Kidney (tissue), 14 donors: Measurements from ENCODE around the gene SMC4. TPM values are rescaled to one million over a fixed set of nuclear protein-coding genes. Genes with fewer than 3 reads are reported as not detected.

Experiments used
- DNase-seq, 5 donors: peaks; one replicate each; pipeline ENCODE4 v3.0.0-alpha.2; 2013 to 2020
- FAIRE-seq: peaks from 2 replicates; lab custom pipeline; 2012; peaks lifted over from hg19 to GRCh38; lab: Jason Lieb, UNC
- H3K27ac ChIP-seq, 2 donors: one replicate each; pipeline ENCODE4 v1.7.0; 2013; ENCODE audit warnings: low read depth in 2 of 2, low read length in 2 of 2, inconsistent platforms in 1 of 2
- H3K27me3 ChIP-seq: one replicate; pipeline ENCODE4 v1.7.1; 2013; ENCODE audit warnings: low read length, inconsistent platforms; ENCODE audit not compliant: control insufficient read depth, insufficient read depth
- H3K36me3 ChIP-seq, 3 donors: one replicate each; pipeline versions ENCODE4 v1.7.0 to v1.7.1; 2013; ENCODE audit warnings: low read length in 3 of 3, control low read depth in 1 of 3, inconsistent platforms in 1 of 3; ENCODE audit not compliant: insufficient read depth in 3 of 3, control insufficient read depth in 2 of 3
- H3K4me1 ChIP-seq, 3 donors: one replicate each; pipeline versions ENCODE4 v1.7.0 to v1.7.1; 2013; ENCODE audit warnings: low read length in 3 of 3, inconsistent platforms in 1 of 3, low read depth in 1 of 3; ENCODE audit not compliant: control insufficient read depth in 2 of 3, insufficient read depth in 2 of 3
- H3K4me3 ChIP-seq, 3 donors: one replicate each; pipeline versions ENCODE4 v1.7.0 to v1.8.1; 2013; ENCODE audit warnings: low read length in 3 of 3, control low read depth in 1 of 3, inconsistent platforms in 1 of 3
- H3K9ac ChIP-seq, 3 donors: one replicate each; pipeline versions ENCODE4 v1.7.0 to v1.7.1; 2013; ENCODE audit warnings: low read length in 3 of 3, control low read depth in 1 of 3, inconsistent platforms in 1 of 3
- H3K9me3 ChIP-seq, 3 donors: one replicate each; pipeline versions ENCODE4 v1.7.0 to v1.7.1; 2013; ENCODE audit warnings: low read length in 3 of 3, control low read depth in 1 of 3, inconsistent platforms in 1 of 3; ENCODE audit not compliant: control insufficient read depth in 2 of 3, insufficient read depth in 1 of 3
- intact Hi-C: fragments of 100-400 bp; cut with DNase I; formaldehyde crosslinking; loops from one replicate; pipeline ENCODE4 v1.11.1; 2022
- polyA plus RNA-seq: library from polyadenylated mRNA; stranded (reverse); fragments of 350-450 nt; fragmentation: Illumina TruSeq; extraction: RNeasy Lipid Tissue Mini Kit (QIAGEN cat#74804); gene quantifications from one replicate; pipeline ENCODE4 v1.2.3, GENCODE V29; 2014; ENCODE audit warnings: low read depth, low replicate concordance; ENCODE audit not compliant: insufficient read depth
- total RNA-seq: library from RNA; stranded (reverse); fragmentation: NEBNext Ultra II Directional; extraction: Animal tissue kit (Norgen Biotek cat#: 25700); gene quantifications from one replicate; pipeline ENCODE4 v1.2.1, GENCODE V29; 2021
- TF ChIP-seq, protein P1 (sequence below): IDR thresholded peaks from 3 replicates; pipeline ENCODE4 v1.5.1; 2012; ENCODE audit warnings: mild to moderate bottlenecking, moderate library complexity, borderline replicate concordance; ENCODE audit not compliant: insufficient read depth; ENCODE audit errors: extremely low read depth
- donor health status: control.
- donor health status: control.
- donor health status: control.
- donor health status: control.
- donor health status: control.
- donor health status: DM: yes; HTN: yes; CAD: no.
- donor health status: Normal renal cell carcinoma (clear cell type).

SMC4 gene
- total and polyA plus RNA-seq, 2 donors from 2014 or later, result 7.4 to 24.5 TPM

DNA sequence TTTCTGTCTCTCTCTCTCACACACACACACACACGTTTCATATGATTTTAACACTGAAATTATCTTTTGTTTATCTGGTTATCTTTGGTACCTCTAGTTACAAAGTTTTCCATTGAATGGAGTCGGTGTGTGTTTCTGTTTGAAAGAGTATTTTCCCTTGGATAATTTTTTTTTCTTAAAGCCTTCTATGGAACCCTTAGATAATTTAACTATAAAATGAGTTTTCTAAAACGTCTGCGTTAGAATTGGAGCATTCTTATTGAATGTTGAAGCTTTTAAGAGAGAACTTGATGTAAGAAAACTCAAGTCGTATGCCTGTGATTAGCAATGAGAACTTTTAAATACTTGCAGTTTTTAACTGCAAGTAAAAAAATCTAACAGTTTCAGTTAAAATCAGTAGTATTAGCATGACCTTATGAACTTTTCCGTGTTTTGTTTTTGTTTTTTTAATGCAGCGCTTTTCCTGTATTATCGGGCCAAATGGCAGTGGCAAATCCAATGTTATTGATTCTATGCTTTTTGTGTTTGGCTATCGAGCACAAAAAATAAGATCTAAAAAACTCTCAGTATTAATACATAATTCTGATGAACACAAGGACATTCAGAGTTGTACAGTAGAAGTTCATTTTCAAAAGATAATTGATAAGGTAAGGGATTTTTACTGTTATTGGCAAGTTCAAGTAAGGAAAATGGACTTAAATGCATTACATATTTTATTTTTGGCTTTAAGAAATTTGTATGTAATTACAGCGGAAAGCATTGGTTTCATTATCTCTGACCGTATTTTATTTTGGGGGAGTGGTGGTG lies 3.0 kb downstream of the SMC4 start:
- peak overlapping the region in 1 of 3 donors; percentile 75 for H3K4me3 ChIP-seq
- intact Hi-C loops, result no loop called here
- no peak overlapping the region for H3K27ac ChIP-seq
- H3K9me3 ChIP-seq, result no peaks in the 10 kb centered on the region
- FAIRE-seq, result no peak
- TF ChIP-seq, protein P1, sequence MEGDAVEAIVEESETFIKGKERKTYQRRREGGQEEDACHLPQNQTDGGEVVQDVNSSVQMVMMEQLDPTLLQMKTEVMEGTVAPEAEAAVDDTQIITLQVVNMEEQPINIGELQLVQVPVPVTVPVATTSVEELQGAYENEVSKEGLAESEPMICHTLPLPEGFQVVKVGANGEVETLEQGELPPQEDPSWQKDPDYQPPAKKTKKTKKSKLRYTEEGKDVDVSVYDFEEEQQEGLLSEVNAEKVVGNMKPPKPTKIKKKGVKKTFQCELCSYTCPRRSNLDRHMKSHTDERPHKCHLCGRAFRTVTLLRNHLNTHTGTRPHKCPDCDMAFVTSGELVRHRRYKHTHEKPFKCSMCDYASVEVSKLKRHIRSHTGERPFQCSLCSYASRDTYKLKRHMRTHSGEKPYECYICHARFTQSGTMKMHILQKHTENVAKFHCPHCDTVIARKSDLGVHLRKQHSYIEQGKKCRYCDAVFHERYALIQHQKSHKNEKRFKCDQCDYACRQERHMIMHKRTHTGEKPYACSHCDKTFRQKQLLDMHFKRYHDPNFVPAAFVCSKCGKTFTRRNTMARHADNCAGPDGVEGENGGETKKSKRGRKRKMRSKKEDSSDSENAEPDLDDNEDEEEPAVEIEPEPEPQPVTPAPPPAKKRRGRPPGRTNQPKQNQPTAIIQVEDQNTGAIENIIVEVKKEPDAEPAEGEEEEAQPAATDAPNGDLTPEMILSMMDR, result no peak
- H3K9ac ChIP-seq, result peak overlapping the region in 1 of 3 donors; percentile 66
- peaks cover 0 to 4% (median 0%) of the 10 kb centered on the region in 3 donors for H3K36me3 ChIP-seq
- no peaks in the 10 kb centered on the region for H3K27me3 ChIP-seq
- peaks cover 0 to 6% (median 0%) of the 10 kb centered on the region in 3 donors for H3K4me1 ChIP-seq
- DNase-seq, result peak in 2 of 5 donors; percentile 20 to 50

DNA sequence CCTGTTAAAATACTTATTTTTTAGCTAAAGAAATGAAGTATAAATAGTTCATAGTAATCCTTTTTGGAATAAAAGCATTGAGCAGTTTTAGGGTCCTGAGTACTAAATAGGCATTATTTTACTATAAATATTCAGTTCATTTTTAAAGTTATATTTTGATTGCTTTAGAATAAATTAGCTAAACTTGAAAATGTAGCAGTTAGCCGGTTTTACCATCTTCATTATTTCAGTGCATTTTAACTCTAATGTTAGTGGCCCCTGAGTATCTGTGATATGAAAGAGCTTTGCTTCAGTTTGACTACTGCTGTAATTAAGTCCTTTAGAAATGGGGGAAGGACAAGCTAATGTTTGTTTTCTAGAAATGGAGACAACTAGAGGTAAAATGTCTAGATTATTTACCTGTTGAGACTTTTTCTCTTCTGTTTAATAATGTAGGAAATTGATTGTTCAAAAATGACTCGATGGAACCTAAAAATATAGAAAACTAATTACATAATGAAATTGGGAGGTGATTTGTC lies 3.6 kb downstream of the SMC4 start:
- H3K9me3 ChIP-seq, result no peaks in the 10 kb centered on the region
- FAIRE-seq, result no peak
- H3K27ac ChIP-seq, result no peak overlapping the region
- H3K27me3 ChIP-seq, result no peaks in the 10 kb centered on the region
- peaks cover 0 to 4% (median under 1%) of the 10 kb centered on the region in 3 donors for H3K36me3 ChIP-seq
- H3K9ac ChIP-seq, result peak overlapping the region in 1 of 3 donors; percentile 3
- TF ChIP-seq, protein P1, result no peak
- H3K4me1 ChIP-seq, result peaks cover 0 to 5% (median 0%) of the 10 kb centered on the region in 3 donors
- intact Hi-C loops, result no loop called here
- peak in 2 of 5 donors; percentile 16 to 31 for DNase-seq
- H3K4me3 ChIP-seq, result no peak overlapping the region

DNA sequence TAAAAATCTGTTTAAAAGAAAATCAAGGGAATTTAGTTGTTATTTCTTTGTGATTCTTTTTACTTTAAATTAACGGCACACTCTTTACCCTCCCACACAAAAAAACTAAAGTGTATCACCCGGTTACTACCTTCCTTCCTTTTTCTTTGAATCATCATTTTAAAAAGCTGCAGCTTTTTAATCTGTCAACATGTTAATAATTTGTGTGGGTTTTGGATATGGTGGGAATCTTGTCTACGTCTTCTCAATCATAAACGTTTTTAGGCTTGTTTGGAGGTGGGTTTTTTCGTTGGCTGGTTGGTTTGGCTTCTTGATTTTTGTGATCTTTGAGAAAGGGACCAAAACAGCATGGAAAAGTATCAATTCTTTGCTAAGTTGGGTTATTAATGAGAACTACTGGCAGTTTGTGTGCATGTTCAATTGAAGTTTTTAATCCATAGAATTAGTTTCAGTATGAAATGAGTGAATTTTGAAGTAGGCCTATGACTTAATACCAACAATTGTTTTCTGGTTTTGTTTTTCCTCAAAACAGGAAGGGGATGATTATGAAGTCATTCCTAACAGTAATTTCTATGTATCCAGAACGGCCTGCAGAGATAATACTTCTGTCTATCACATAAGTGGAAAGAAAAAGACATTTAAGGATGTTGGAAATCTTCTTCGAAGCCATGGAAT lies 4.5 kb downstream of the SMC4 start:
- no peaks in the 10 kb centered on the region for H3K27me3 ChIP-seq
- intact Hi-C loops, result no loop called here
- H3K27ac ChIP-seq, result no peak overlapping the region
- no peak overlapping the region for H3K4me3 ChIP-seq
- H3K4me1 ChIP-seq, result no peaks in the 10 kb centered on the region
- peaks cover 0 to 4% (median 3%) of the 10 kb centered on the region in 3 donors for H3K36me3 ChIP-seq
- H3K9me3 ChIP-seq, result no peaks in the 10 kb centered on the region
- no peak overlapping the region for H3K9ac ChIP-seq
- FAIRE-seq, result no peak
- DNase-seq, result peak in 2 of 5 donors; percentile 8 to 33
- TF ChIP-seq, protein P1, result no peak
